ENCODE results near the gene NPAS4. TPM values are rescaled to one million over a fixed set of nuclear protein-coding genes. Genes with fewer than 3 reads are reported as not detected.

The NPAS4 gene
- polyA plus RNA-seq, 2 of the 4 experiments (the other 2 are of a cell fraction): 0.03 TPM; not detected in 1

DNA sequence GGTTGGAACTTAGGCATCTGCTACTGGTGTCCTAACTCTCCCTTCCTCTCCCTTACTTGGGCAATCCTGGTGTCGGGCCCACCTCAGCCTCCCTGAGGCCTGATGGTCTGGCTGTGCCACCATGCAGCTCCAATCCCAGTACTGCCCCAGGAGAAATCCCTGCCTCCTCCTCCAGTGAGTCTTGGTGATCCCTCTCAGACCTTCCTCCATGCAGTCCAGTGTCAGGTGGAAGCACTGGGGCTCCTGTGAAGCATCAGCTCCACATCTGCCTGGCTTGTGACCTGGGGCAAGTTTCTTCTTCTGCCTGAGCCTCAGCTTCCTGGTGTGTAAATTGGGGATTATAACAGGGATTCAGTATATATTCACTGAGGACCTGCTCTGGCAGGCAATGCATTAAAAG, 44.1 kb downstream of the NPAS4 start:
- FAIRE-seq: no peak
- H3K4me3 ChIP-seq: no peak overlapping the region
- ChIA-PET CTCF (interaction anchor here (0.9 to 1.4 kb wide), 5 partner anchors 14 to 57 kb away, joined by 3 to 8 read pairs (median 4); no protein-coding TSS in a partner anchor), POLR2A (interaction anchor here (3.9 kb wide), 1 partner anchor 15 kb away, joined by 47 read pairs; the partner anchor contains the start of gene DPP3)
- no peak overlapping the region for H3K4me2 ChIP-seq
- TF ChIP-seq, protein P1, sequence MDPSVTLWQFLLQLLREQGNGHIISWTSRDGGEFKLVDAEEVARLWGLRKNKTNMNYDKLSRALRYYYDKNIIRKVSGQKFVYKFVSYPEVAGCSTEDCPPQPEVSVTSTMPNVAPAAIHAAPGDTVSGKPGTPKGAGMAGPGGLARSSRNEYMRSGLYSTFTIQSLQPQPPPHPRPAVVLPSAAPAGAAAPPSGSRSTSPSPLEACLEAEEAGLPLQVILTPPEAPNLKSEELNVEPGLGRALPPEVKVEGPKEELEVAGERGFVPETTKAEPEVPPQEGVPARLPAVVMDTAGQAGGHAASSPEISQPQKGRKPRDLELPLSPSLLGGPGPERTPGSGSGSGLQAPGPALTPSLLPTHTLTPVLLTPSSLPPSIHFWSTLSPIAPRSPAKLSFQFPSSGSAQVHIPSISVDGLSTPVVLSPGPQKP (IDR thresholded peaks at IDR 0.05; ENCODE audit: low read depth, low read length): no peak
- TF ChIP-seq TP53 (CRISPR knock-in tag; IDR thresholded peaks at IDR 0.05): no peak
- no peak for TF ChIP-seq ZSCAN20 (CRISPR knock-in tag; IDR thresholded peaks at IDR 0.05)
- TF ChIP-seq RFX5 (IDR thresholded peaks at IDR 0.05): no peak
- TF ChIP-seq, protein P2, sequence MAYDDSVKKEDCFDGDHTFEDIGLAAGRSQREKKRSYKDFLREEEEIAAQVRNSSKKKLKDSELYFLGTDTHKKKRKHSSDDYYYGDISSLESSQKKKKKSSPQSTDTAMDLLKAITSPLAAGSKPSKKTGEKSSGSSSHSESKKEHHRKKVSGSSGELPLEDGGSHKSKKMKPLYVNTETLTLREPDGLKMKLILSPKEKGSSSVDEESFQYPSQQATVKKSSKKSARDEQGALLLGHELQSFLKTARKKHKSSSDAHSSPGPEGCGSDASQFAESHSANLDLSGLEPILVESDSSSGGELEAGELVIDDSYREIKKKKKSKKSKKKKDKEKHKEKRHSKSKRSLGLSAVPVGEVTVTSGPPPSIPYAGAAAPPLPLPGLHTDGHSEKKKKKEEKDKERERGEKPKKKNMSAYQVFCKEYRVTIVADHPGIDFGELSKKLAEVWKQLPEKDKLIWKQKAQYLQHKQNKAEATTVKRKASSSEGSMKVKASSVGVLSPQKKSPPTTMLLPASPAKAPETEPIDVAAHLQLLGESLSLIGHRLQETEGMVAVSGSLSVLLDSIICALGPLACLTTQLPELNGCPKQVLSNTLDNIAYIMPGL (CRISPR knock-in tag; IDR thresholded peaks at IDR 0.05; ENCODE audit: borderline replicate concordance): no peak
- TF ChIP-seq, protein P3, sequence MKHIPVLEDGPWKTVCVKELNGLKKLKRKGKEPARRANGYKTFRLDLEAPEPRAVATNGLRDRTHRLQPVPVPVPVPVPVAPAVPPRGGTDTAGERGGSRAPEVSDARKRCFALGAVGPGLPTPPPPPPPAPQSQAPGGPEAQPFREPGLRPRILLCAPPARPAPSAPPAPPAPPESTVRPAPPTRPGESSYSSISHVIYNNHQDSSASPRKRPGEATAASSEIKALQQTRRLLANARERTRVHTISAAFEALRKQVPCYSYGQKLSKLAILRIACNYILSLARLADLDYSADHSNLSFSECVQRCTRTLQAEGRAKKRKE (CRISPR knock-in tag; IDR thresholded peaks at IDR 0.05; ENCODE audit: low read depth): no peak
- no peak for TF ChIP-seq FOXS1 (CRISPR knock-in tag; IDR thresholded peaks at IDR 0.05)
- no peak for TF ChIP-seq RAD21 (conservative IDR thresholded peaks at IDR 0.05 in 1 of 2, IDR thresholded peaks at IDR 0.05 in 1 of 2)
- TF ChIP-seq JUNB (IDR thresholded peaks at IDR 0.05): no peak
- TF ChIP-seq, protein P4, sequence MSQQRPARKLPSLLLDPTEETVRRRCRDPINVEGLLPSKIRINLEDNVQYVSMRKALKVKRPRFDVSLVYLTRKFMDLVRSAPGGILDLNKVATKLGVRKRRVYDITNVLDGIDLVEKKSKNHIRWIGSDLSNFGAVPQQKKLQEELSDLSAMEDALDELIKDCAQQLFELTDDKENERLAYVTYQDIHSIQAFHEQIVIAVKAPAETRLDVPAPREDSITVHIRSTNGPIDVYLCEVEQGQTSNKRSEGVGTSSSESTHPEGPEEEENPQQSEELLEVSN (IDR thresholded peaks at IDR 0.05; ENCODE audit: borderline replicate concordance, low read depth): no peak
- TF ChIP-seq JUN (IDR thresholded peaks at IDR 0.05): no peak
- no peak for TF ChIP-seq EHF (CRISPR knock-in tag; IDR thresholded peaks at IDR 0.05)
- TF ChIP-seq MAZ (IDR thresholded peaks at IDR 0.05; ENCODE audit: borderline replicate concordance, low read depth, low read length): no peak
- TF ChIP-seq, protein P5, sequence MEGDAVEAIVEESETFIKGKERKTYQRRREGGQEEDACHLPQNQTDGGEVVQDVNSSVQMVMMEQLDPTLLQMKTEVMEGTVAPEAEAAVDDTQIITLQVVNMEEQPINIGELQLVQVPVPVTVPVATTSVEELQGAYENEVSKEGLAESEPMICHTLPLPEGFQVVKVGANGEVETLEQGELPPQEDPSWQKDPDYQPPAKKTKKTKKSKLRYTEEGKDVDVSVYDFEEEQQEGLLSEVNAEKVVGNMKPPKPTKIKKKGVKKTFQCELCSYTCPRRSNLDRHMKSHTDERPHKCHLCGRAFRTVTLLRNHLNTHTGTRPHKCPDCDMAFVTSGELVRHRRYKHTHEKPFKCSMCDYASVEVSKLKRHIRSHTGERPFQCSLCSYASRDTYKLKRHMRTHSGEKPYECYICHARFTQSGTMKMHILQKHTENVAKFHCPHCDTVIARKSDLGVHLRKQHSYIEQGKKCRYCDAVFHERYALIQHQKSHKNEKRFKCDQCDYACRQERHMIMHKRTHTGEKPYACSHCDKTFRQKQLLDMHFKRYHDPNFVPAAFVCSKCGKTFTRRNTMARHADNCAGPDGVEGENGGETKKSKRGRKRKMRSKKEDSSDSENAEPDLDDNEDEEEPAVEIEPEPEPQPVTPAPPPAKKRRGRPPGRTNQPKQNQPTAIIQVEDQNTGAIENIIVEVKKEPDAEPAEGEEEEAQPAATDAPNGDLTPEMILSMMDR (IDR thresholded peaks at IDR 0.05): no peak
- TF ChIP-seq NPAS2 (CRISPR knock-in tag; IDR thresholded peaks at IDR 0.05; ENCODE audit: borderline replicate concordance): no peak
- H3K4me1 ChIP-seq: peaks cover 10% of the 10 kb centered on the region
- DNase-seq (ENCODE audit: low read depth in 1 of 2, low spot score in 1 of 2): no peak
- WGBS (ENCODE audit: missing lambda C conversion rate): 100% methylated on average over 1 of the region's 1 CpG
- no peak overlapping the region for H3K27ac ChIP-seq
- peaks cover 5% of the 10 kb centered on the region for H3K9me3 ChIP-seq
- no peak for ATAC-seq

DNA sequence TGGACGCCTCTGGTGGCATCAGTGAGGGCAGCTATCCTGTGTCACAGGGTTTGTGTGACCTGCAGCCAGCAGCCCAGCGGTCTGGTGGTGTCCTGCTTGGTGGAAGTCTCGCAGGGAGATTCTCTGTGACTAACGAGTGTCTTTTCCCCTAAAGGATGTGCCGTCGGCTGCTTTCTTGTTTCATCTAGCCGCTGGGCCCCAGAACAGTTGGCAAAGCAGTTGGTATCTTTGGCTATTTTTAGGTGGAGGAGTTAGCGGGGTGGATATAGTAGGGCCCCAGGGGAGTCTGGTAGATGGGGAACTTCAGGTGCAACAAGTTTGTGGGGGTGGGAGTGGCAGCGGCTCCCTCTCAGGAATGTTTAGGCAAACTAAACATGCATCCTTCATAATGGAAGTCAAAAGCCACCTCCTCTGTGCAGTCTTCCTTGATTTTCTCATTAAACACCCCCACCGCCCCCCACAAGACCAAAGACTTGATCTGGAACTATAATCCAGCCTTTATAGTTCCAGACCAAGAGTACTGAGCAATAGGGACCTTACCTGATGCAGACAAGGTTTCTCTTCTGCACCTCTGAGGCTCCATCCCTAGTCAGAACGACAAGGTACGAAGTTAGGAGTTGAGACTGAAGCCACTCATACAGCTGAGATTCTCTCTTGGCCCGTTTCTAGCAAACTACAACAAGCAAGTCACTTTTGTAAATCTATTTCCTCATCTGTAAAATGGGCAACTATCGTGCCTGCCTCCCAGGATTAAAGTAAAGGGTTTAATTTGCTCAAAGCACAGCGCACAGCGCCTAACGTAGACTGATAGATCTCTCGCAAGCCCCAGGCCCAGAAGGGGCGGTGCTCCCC, 44.8 kb downstream of the NPAS4 start:
- peak overlapping the region; percentile 76 to 95; a peak in 5 of 6 replicates for H3K27ac ChIP-seq
- H3K9me3 ChIP-seq: peaks cover 5% of the 10 kb centered on the region
- peak overlapping the region; percentile 93 for H3K4me2 ChIP-seq
- no peak for DNase-seq (ENCODE audit: low read depth in 1 of 2, low spot score in 1 of 2)
- 83% methylated on average over 19 of the region's 19 CpGs for WGBS (ENCODE audit: missing lambda C conversion rate)
- peaks cover 10% of the 10 kb centered on the region for H3K4me1 ChIP-seq
- FAIRE-seq: no peak
- ChIA-PET POLR2A (interaction anchor here (1.0 to 3.9 kb wide), 4 partner anchors 14 to 80 kb away, joined by 3 to 47 read pairs (median 12); partner anchors contain the start of genes DPP3, MRPL11 and ZDHHC24), CTCF (interaction anchor here (0.7 to 2.9 kb wide), 10 partner anchors 13 to 58 kb away, joined by 3 to 14 read pairs (median 4); partner anchors contain the start of genes DPP3 and MRPL11)
- H3K4me3 ChIP-seq: peak overlapping the region; percentile 72
- TF ChIP-seq HOXB13 (CRISPR knock-in tag; IDR thresholded peaks at IDR 0.05; ENCODE audit: low read depth): no peak
- TF ChIP-seq RAD21 (conservative IDR thresholded peaks at IDR 0.05 in 1 of 2, IDR thresholded peaks at IDR 0.05 in 1 of 2): no peak
- no peak for TF ChIP-seq CEBPB (IDR thresholded peaks at IDR 0.05)
- TF ChIP-seq CHD2 (IDR thresholded peaks at IDR 0.05; ENCODE audit: low read length, partially characterized antibody): no peak
- peak; percentile 76 for TF ChIP-seq ZFP36 (IDR thresholded peaks at IDR 0.05; ENCODE audit: borderline replicate concordance, partially characterized antibody)
- TF ChIP-seq, protein P3 (CRISPR knock-in tag; IDR thresholded peaks at IDR 0.05; ENCODE audit: low read depth): no peak
- ATAC-seq: no peak
